HCT116 (cell line): ENCODE measurements around the gene IGDCC3. TPM values are rescaled to one million over a fixed set of nuclear protein-coding genes. Genes with fewer than 3 reads are reported as not detected.

Experiments
- ATAC-seq: fragments of 200-7000 bp; cut with Tn5 transposase; 2 replicates; pipeline ENCODE4 v1.9.1; 2020; ENCODE audit warnings: mild to moderate bottlenecking, moderate library complexity
- BruUV-seq: library from RNA; stranded (reverse); fragments of 400-500 nt; replicated peaks from 2 replicates; lab custom pipeline; 2021; lab: Mats Ljungman, UMichigan
- CTCF ChIA-PET: fragments of 300-600 bp; sonication (Branson Sonifier 250); formaldehyde crosslinking; loops from one replicate; lab custom pipeline; 2021; ENCODE audit warnings: antibody characterized with exemption; lab: Charles Lee
- POLR2A ChIA-PET: fragments of 300-600, 350-600 bp; sonication (Branson Sonifier 250); formaldehyde crosslinking; loops from one replicate; lab custom pipeline; 2021; ENCODE audit warnings: antibody characterized with exemption; lab: Charles Lee
- RAD21 ChIA-PET, 2 experiments: fragments of 300-600 bp; sonication (Branson Sonifier 250); formaldehyde crosslinking; loops; one replicate each; lab custom pipeline; 2023; ENCODE audit warnings: low total read pairs in 2 of 2; ENCODE audit not compliant: uncharacterized antibody in 2 of 2, unreplicated experiment in 2 of 2, low non-redundant PET in 1 of 2; lab: Charles Lee
- DNase-seq: peaks from one replicate; pipeline ENCODE4 v3.0.0-alpha.2; 2010; ENCODE audit warnings: low read depth, low spot score
- H2AFZ ChIP-seq: fragments of 200-600 bp; shearing (Covaris generic), sonication (generic); 2 replicates; pipeline ENCODE4 v1.6.1; 2017; ENCODE audit warnings: low read depth, mixed run types, mixed read lengths, antibody characterized with exemption, low read length; ENCODE audit not compliant: poor library complexity, severe bottlenecking
- H3K27ac ChIP-seq: 2 replicates; pipeline ENCODE4 v1.5.1; 2012; ENCODE audit warnings: low read depth, low read length
- H3K27me3 ChIP-seq: fragments of 200-600 bp; sonication (generic); 2 replicates; pipeline ENCODE4 v1.6.1; 2016; ENCODE audit warnings: mixed run types, low read length, mixed read lengths; ENCODE audit not compliant: insufficient read depth
- H3K36me3 ChIP-seq, 2 experiments: fragments of 200-500 bp in 1 of 2; fragments of 200-600 bp in 1 of 2; sonication (Bioruptor generic) in 1 of 2; sonication (generic) in 1 of 2; 2 replicates each; pipeline versions ENCODE4 v1.5.1 to v1.6.1; 2014 to 2016; ENCODE audit warnings: low read length in 2 of 2, inconsistent platforms in 1 of 2, mixed read lengths in 1 of 2, mixed run types in 1 of 2; ENCODE audit not compliant: insufficient read depth in 2 of 2, control insufficient read depth in 1 of 2
- H3K4me1 ChIP-seq, 2 experiments: fragments of 200-600 bp in 1 of 2; sonication (generic) in 1 of 2; 2 replicates each; pipeline versions ENCODE4 v1.5.1 to v1.6.1; 2012 to 2017; ENCODE audit warnings: low read length in 2 of 2, inconsistent platforms in 1 of 2, mild to moderate bottlenecking in 1 of 2, mixed read lengths in 1 of 2, mixed run types in 1 of 2, moderate library complexity in 1 of 2; ENCODE audit not compliant: insufficient read depth in 2 of 2, control insufficient read depth in 1 of 2
- H3K4me2 ChIP-seq: fragments of 200-600 bp; sonication (generic); 2 replicates; pipeline ENCODE4 v1.6.1; 2017; ENCODE audit warnings: mixed run types, low read length, mixed read lengths
- H3K4me3 ChIP-seq, 2 experiments: fragments of 200-600 bp in 1 of 2; sonication (generic) in 1 of 2; replicated peaks in 1 of 2; 2 replicates each; pipeline ENCODE4 v1.5.1; 2011 to 2016; ENCODE audit warnings: low read length in 2 of 2, control low read depth in 1 of 2, low read depth in 1 of 2, mild to moderate bottlenecking in 1 of 2, mixed read lengths in 1 of 2, mixed run types in 1 of 2
- H3K79me2 ChIP-seq: fragments of 200-600 bp; sonication (generic); 2 replicates; pipeline ENCODE4 v1.6.1; 2017; ENCODE audit warnings: mild to moderate bottlenecking, mixed run types, low read length, moderate library complexity, mixed read lengths; ENCODE audit not compliant: insufficient read depth
- H3K9ac ChIP-seq: fragments of 200-600 bp; sonication (generic); 2 replicates; pipeline ENCODE4 v1.6.1; 2016; ENCODE audit warnings: low read length, mixed read lengths
- H3K9me2 ChIP-seq: fragments of 200-600 bp; sonication (generic), shearing (Covaris generic); 2 replicates; pipeline ENCODE4 v1.6.1; 2017; ENCODE audit warnings: mixed run types, mild to moderate bottlenecking, moderate library complexity; ENCODE audit not compliant: insufficient read depth
- H3K9me3 ChIP-seq, 2 experiments: fragments of 200-500 bp in 1 of 2; fragments of 200-600 bp in 1 of 2; sonication (Bioruptor generic) in 1 of 2; sonication (generic) in 1 of 2; 2 replicates each; pipeline ENCODE4 v1.6.1; 2014 to 2017; ENCODE audit warnings: low read length in 2 of 2, mixed read lengths in 2 of 2, inconsistent platforms in 1 of 2, low read depth in 1 of 2, mild to moderate bottlenecking in 1 of 2, mixed run types in 1 of 2, moderate library complexity in 1 of 2; ENCODE audit not compliant: control insufficient read depth in 1 of 2, insufficient read depth in 1 of 2
- H4K20me1 ChIP-seq: fragments of 200-600 bp; sonication (generic), shearing (Covaris generic); 2 replicates; pipeline ENCODE4 v1.6.1; 2017; ENCODE audit warnings: mixed run types, mild to moderate bottlenecking, moderate library complexity; ENCODE audit not compliant: insufficient read depth
- CBX3 ChIP-seq: IDR thresholded peaks from 2 replicates; pipeline ENCODE4 v1.6.1; 2012; ENCODE audit warnings: low read depth
- CEBPB ChIP-seq: IDR thresholded peaks from 2 replicates; pipeline ENCODE4 v1.6.1; 2012; ENCODE audit warnings: low read depth
- EZH2 ChIP-seq: fragments of 200-600 bp; sonication (generic); IDR thresholded peaks from 2 replicates; pipeline ENCODE4 v1.6.1; 2017; ENCODE audit warnings: antibody characterized with exemption, mixed run types
- SRF ChIP-seq: IDR thresholded peaks from 2 replicates; pipeline ENCODE4 v1.6.1; 2012; ENCODE audit warnings: low read depth
- YY1 ChIP-seq: IDR thresholded peaks from 2 replicates; pipeline ENCODE4 v1.6.1; 2011; ENCODE audit warnings: low read length, low read depth, moderate library complexity, mild to moderate bottlenecking; ENCODE audit not compliant: insufficient replicate concordance; ENCODE audit errors: extremely low read depth
- intact Hi-C: fragments of 100-400 bp; cut with micrococcal nuclease; formaldehyde crosslinking; loops from 2 replicates; pipeline ENCODE4 v1.10.0; 2022
- total RNA-seq: library from RNA; stranded (reverse); gene quantifications from one replicate; pipeline ENCODE4 v1.2.1, GENCODE V29; 2021; ENCODE audit not compliant: unreplicated experiment
- TF ChIP-seq, protein P1 (sequence below): IDR thresholded peaks from 2 replicates; pipeline ENCODE4 v1.6.1; 2012
- TF ChIP-seq, protein P2 (sequence below): IDR thresholded peaks from 2 replicates; pipeline ENCODE4 v1.6.1; 2011; ENCODE audit warnings: mild to moderate bottlenecking, low read length, moderate library complexity; ENCODE audit not compliant: insufficient replicate concordance; ENCODE audit errors: extremely low read depth
- TF ChIP-seq, protein P3 (sequence below): IDR thresholded peaks from 2 replicates; pipeline ENCODE4 v1.6.1; 2012

Gene IGDCC3
- total RNA-seq, 1 experiment from 2014 or later: 0.44 TPM

DNA sequence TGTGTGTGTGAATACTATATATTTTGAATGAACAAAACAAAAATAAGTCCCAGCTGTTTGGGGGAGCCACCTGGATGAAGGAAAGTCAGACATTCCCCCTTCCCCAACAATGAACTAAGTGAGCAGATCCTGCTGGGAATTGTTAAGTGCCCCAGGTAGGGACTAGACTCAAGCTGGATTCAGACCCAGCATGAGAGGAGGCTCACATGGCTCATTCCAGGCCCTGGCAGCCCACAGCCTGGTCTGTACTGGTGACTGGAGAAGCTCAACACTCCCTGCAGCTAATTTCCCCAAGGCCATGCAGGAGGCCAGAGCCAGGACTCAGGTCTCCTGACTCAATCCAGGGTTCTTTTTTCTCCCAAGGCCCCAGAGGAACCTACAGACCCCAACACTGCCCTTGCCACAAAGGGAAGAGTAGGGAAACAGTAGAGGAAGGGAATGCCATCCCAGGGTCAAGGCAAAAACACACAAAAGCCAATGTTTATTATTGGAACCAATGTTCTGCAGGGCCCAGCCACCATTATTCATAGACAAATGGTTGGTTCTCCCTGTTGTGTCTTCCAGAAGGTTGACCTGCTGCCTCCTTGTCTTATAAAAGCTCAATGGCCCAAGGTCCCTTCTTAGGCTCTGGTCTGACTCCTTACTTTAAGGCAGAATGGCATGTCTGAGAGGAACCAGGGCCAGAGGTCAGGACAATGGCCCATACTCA is 35.4 kb upstream of the IGDCC3 start:
- no peak for ATAC-seq
- intact Hi-C loops: no loop called here
- Histone ChIP-seq H3K27me3 (no peaks in the 10 kb centered on the region), H3K4me2 (no peak overlapping the region), H2AFZ (no peak overlapping the region), H3K9me3 (no peaks in the 10 kb centered on the region), H3K4me1 (peaks cover 0 to 14% of the 10 kb centered on the region in 2 experiments; a peak in 1 of 4 replicates), H3K27ac (no peak overlapping the region), H3K9me2 (no peaks in the 10 kb centered on the region), H3K4me3 (no peak overlapping the region), H3K9ac (no peak overlapping the region), H3K79me2 (no peaks in the 10 kb centered on the region), H3K36me3 (no peaks in the 10 kb centered on the region), H4K20me1 (no peaks in the 10 kb centered on the region)
- BruUV-seq: no TSS peak
- POLR2A ChIA-PET: no interaction called here
- CTCF ChIA-PET: no interaction called here
- RAD21 ChIA-PET: no interaction called here
- DNase-seq: no peak
- TF ChIP-seq, protein P1, sequence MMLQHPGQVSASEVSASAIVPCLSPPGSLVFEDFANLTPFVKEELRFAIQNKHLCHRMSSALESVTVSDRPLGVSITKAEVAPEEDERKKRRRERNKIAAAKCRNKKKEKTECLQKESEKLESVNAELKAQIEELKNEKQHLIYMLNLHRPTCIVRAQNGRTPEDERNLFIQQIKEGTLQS: no peak
- TF ChIP-seq SRF: no peak
- no peak for TF ChIP-seq CBX3
- no peak for TF ChIP-seq CEBPB
- no peak for TF ChIP-seq YY1
- TF ChIP-seq, protein P2, sequence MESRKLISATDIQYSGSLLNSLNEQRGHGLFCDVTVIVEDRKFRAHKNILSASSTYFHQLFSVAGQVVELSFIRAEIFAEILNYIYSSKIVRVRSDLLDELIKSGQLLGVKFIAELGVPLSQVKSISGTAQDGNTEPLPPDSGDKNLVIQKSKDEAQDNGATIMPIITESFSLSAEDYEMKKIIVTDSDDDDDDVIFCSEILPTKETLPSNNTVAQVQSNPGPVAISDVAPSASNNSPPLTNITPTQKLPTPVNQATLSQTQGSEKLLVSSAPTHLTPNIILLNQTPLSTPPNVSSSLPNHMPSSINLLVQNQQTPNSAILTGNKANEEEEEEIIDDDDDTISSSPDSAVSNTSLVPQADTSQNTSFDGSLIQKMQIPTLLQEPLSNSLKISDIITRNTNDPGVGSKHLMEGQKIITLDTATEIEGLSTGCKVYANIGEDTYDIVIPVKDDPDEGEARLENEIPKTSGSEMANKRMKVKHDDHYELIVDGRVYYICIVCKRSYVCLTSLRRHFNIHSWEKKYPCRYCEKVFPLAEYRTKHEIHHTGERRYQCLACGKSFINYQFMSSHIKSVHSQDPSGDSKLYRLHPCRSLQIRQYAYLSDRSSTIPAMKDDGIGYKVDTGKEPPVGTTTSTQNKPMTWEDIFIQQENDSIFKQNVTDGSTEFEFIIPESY: no peak
- TF ChIP-seq EZH2: no peak
- TF ChIP-seq, protein P3, sequence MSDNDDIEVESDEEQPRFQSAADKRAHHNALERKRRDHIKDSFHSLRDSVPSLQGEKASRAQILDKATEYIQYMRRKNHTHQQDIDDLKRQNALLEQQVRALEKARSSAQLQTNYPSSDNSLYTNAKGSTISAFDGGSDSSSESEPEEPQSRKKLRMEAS: no peak
